BJ (cell line): ENCODE results near the gene FTSJ3. TPM values are rescaled to one million over a fixed set of nuclear protein-coding genes. Genes with fewer than 3 reads are reported as not detected.

ENCODE experiments used
- CTCF ChIA-PET: fragments of 350-600 bp; formaldehyde crosslinking; extraction: SDS; loops from one replicate; lab custom pipeline; 2021; ENCODE audit warnings: antibody characterized with exemption, inconsistent platforms; lab: Yijun Ruan, JAX
- POLR2A ChIA-PET: fragments of 300-600 bp; sonication (Branson Sonifier 250); formaldehyde crosslinking; extraction: SDS; loops from one replicate; lab custom pipeline; 2021; ENCODE audit warnings: antibody characterized with exemption; lab: Charles Lee
- DNase-seq: peaks from one replicate; pipeline ENCODE4 v3.0.0-alpha.2; 2011; ENCODE audit warnings: low read depth
- H3K27me3 ChIP-seq: 2 replicates; pipeline ENCODE4 v1.6.0; 2011; ENCODE audit warnings: low read length; ENCODE audit not compliant: control insufficient read depth, insufficient read depth
- H3K36me3 ChIP-seq: 2 replicates; pipeline ENCODE4 v1.5.1; 2011; ENCODE audit warnings: low read length; ENCODE audit not compliant: control insufficient read depth, insufficient read depth
- H3K4me3 ChIP-seq: 2 replicates; pipeline ENCODE4 v1.5.1; 2011; ENCODE audit warnings: low read depth, mild to moderate bottlenecking, control low read depth, low read length
- polyA plus RNA-seq: library from polyadenylated mRNA; depleted of rRNA; stranded (reverse); fragments of >200 nt; gene quantifications from 2 replicates; pipeline ENCODE4 v1.2.3, GENCODE V29; 2011
- TF ChIP-seq, protein P1 (sequence below): IDR thresholded peaks from 2 replicates; pipeline ENCODE4 v1.5.1; 2011; ENCODE audit warnings: low read depth, mild to moderate bottlenecking, control low read depth, inconsistent platforms, low read length, moderate library complexity; ENCODE audit not compliant: insufficient read depth

The FTSJ3 gene
- polyA plus RNA-seq, 1 experiment = 42.1 TPM

DNA sequence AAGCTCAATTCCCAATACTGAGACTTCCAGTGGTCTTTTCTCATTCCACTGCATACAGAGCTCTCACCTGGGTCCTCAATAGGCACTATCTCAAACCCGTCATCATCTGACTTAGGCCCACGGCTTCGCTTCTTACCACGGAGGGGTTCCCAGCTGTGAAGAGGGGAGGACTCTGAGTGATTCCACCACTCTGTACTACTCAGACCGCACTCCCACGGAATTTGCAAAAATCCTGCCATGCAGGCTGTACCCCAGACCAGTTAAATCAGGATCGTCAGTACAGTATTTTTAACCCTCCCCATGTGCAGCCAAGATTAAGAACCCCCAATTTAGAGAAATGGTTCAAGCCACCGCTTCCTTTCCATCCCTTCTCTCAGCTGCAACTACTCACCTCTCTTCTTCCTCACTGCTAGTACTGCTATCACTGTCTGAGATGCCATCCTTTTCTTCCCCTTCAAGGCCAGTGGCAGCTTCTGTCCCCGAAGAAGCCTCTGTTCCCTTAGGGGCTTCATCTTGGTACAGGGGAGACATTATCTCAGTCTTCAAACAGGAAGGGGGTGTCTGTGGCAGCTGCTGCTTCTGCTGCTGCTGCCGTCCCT, 6.4 kb downstream of the FTSJ3 start:
- ChIA-PET POLR2A (no interaction called here), CTCF (interaction anchor here (1.6 kb wide), 1 partner anchor 31 kb away, joined by 7 read pairs; no protein-coding TSS in a partner anchor)
- TF ChIP-seq, protein P1, sequence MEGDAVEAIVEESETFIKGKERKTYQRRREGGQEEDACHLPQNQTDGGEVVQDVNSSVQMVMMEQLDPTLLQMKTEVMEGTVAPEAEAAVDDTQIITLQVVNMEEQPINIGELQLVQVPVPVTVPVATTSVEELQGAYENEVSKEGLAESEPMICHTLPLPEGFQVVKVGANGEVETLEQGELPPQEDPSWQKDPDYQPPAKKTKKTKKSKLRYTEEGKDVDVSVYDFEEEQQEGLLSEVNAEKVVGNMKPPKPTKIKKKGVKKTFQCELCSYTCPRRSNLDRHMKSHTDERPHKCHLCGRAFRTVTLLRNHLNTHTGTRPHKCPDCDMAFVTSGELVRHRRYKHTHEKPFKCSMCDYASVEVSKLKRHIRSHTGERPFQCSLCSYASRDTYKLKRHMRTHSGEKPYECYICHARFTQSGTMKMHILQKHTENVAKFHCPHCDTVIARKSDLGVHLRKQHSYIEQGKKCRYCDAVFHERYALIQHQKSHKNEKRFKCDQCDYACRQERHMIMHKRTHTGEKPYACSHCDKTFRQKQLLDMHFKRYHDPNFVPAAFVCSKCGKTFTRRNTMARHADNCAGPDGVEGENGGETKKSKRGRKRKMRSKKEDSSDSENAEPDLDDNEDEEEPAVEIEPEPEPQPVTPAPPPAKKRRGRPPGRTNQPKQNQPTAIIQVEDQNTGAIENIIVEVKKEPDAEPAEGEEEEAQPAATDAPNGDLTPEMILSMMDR = no peak

GRCh38 chr17:63819585-63820537, 7.6 kb downstream of the FTSJ3 start:
- H3K36me3 ChIP-seq = peaks cover 58% of the 10 kb centered on the region
- ChIA-PET POLR2A (no interaction called here), CTCF (interaction anchor here (1.6 kb wide), 1 partner anchor 30 kb away, joined by 7 read pairs; no protein-coding TSS in a partner anchor)

More for the DNA sequence above, 6.4 kb downstream of the FTSJ3 start:
- no peak overlapping the region for H3K4me3 ChIP-seq
- no peak for DNase-seq
- H3K27me3 ChIP-seq = no peaks in the 10 kb centered on the region
- H3K36me3 ChIP-seq = peaks cover 54% of the 10 kb centered on the region

DNA sequence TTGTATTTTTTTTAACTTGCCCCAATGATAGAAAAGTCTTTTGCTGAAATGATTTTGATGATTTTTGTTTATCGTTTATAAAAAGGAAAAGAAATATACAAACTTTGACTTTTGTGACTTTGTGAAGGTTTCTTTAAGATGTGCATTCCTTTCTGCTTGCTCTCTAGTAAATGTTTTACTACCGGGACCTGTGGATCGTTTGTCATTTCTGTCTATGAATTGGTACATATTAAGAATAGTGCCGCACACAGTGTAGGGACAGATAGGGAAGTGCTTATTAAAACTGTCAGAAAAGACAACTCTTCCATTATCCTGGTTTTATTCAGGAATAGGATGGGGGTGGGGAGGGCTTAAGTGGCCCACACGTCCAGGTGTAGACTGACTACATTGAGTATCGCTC, 8.3 kb downstream of the FTSJ3 start:
- TF ChIP-seq, protein P1 = no peak
- H3K27me3 ChIP-seq = no peaks in the 10 kb centered on the region
- ChIA-PET CTCF (no interaction called here), POLR2A (no interaction called here)
- DNase-seq = no peak
- H3K36me3 ChIP-seq = peaks cover 54% of the 10 kb centered on the region
- no peak overlapping the region for H3K4me3 ChIP-seq

More at GRCh38 chr17:63819585-63820537, 7.6 kb downstream of the FTSJ3 start:
- H3K27me3 ChIP-seq = no peaks in the 10 kb centered on the region
- no peak for DNase-seq
- TF ChIP-seq, protein P1 = no peak
- no peak overlapping the region for H3K4me3 ChIP-seq

GRCh38 chr17:63817736-63818385, 9.6 kb downstream of the FTSJ3 start:
- no peak for DNase-seq
- Histone ChIP-seq H3K4me3 (no peak overlapping the region), H3K27me3 (no peaks in the 10 kb centered on the region), H3K36me3 (peaks cover 51% of the 10 kb centered on the region)
- TF ChIP-seq, protein P1 = no peak
- ChIA-PET POLR2A (no interaction called here), CTCF (interaction anchor here (0.6 to 0.8 kb wide), 2 partner anchors 14 to 17 kb away, joined by 3 read pairs; no protein-coding TSS in a partner anchor)
